HG03045 (cell line): Measurements from ENCODE around the gene MTMR12.
"Not testable (repeated sequence)": the region's sequence is repeated elsewhere in the genome, so short reads cannot be mapped to it uniquely, and the experiment has no call there.

Experiments used
- ATAC-seq: cut with Tn5 transposase; IDR thresholded peaks from one replicate; pipeline ENCODE4 v1.9.1; 2021; ENCODE audit warnings: mild to moderate bottlenecking, moderate library complexity; ENCODE audit not compliant: unreplicated experiment

Gene MTMR12

GRCh38 chr5:32326216-32326772 is 13.6 kb upstream of the MTMR12 start:
- no peak for ATAC-seq

GRCh38 chr5:32325616-32326015 is 12.9 kb upstream of the MTMR12 start:
- no peak for ATAC-seq

GRCh38 chr5:32325062-32325461 is 12.3 kb upstream of the MTMR12 start:
- peak; percentile 52 for ATAC-seq

GRCh38 chr5:32323741-32324140 is 11.0 kb upstream of the MTMR12 start:
- ATAC-seq = no peak

GRCh38 chr5:32322882-32323281 is 10.1 kb upstream of the MTMR12 start:
- no peak for ATAC-seq

- ATAC-seq = not testable (repeated sequence)
Observed at GRCh38 chr5:32321787-32322186, 9.0 kb upstream of the MTMR12 start.

- ATAC-seq = no peak
Observed at GRCh38 chr5:32320576-32320975, 7.8 kb upstream of the MTMR12 start.

- ATAC-seq = no peak
Observed at GRCh38 chr5:32319926-32320543, 7.3 kb upstream of the MTMR12 start.

- no peak for ATAC-seq
Observed at GRCh38 chr5:32319392-32319791, 6.7 kb upstream of the MTMR12 start.

- no peak for ATAC-seq
Observed at GRCh38 chr5:32317041-32317440, 4.3 kb upstream of the MTMR12 start.

GRCh38 chr5:32315221-32316014 is 2.7 kb upstream of the MTMR12 start:
- no peak for ATAC-seq

GRCh38 chr5:32314658-32315057 is 1.9 kb upstream of the MTMR12 start:
- ATAC-seq = no peak

GRCh38 chr5:32314152-32314488 is 1.4 kb upstream of the MTMR12 start:
- ATAC-seq = not testable (repeated sequence)

- ATAC-seq = peak; percentile 32
Observed at GRCh38 chr5:32312197-32312594, 543 bp downstream of the MTMR12 start.

GRCh38 chr5:32311404-32312196 is 1.1 kb downstream of the MTMR12 start:
- ATAC-seq = no peak

GRCh38 chr5:32309761-32310160 is 3.0 kb downstream of the MTMR12 start:
- ATAC-seq = no peak

- ATAC-seq = no peak
Observed at GRCh38 chr5:32308946-32309345, 3.8 kb downstream of the MTMR12 start.

GRCh38 chr5:32307769-32308194 is 5.0 kb downstream of the MTMR12 start:
- ATAC-seq = no peak

- no peak for ATAC-seq
Observed at GRCh38 chr5:32304622-32305021, 8.1 kb downstream of the MTMR12 start.

GRCh38 chr5:32303755-32304120 is 9.0 kb downstream of the MTMR12 start:
- no peak for ATAC-seq
